ENCODE data around the gene COL20A1. TPM values are rescaled to one million over a fixed set of nuclear protein-coding genes. Genes with fewer than 3 reads are reported as not detected.

The COL20A1 gene
- not detected in 2 replicates for total RNA-seq
- total RNA-seq (2013), result 0.12 TPM
- polyA plus RNA-seq, result not detected in 2 replicates
- not detected in 2 replicates for polyA minus RNA-seq

DNA sequence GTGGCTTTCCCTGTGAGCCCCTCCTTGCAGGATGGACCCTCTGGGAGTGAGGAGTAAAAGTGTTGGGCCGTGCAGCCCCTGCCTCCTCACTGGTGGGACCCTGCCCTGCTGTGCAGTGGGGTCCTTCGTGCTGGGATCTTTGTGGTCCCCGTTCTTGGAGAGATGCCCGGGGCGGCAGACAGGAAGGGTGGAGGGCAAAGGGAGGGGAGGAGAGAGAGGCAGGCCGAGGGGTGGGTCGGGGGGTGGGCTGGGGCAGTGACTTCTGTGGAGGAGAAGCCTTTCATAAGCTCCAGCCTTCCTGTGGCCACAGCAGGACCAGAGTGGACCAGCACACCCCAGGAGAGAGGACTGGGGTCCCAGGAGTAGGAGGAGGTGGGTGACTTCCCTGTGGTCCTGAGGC, at the start of gene COL20A1:
COL20A1 (plus strand) TSS at position 283 of the 400 bp plus-strand sequence. CDS start 1,922 bp downstream, outside the sequence.
- Histone ChIP-seq H2AFZ (ENCODE audit: insufficient read depth, low read depth, low read length, poor library complexity, severe bottlenecking) (no peak within 1 kb of the TSS), H3K27ac (ENCODE audit: low read length in 2 of 2) (no peak within 1 kb of the TSS), H3K4me3 (ENCODE audit: control extremely low read depth in 1 of 5, extremely low read depth in 1 of 5, insufficient read depth in 1 of 5, low read depth in 2 of 5, low read length in 4 of 5) (no peak within 1 kb of the TSS), H3K9ac (ENCODE audit: low read length) (no peak within 1 kb of the TSS), H3K27me3 (replicated peaks in 1 of 4; ENCODE audit: control extremely low read depth in 1 of 4, control insufficient read depth in 3 of 4, insufficient read depth in 4 of 4, low read length in 3 of 4) (peaks cover 0 to 27% (median 0%) of the 10 kb centered on the region in 4 experiments), H3K79me2 (ENCODE audit: control insufficient read depth, insufficient read depth, low read length) (no peaks in the 10 kb centered on the region), H4K20me1 (ENCODE audit: control insufficient read depth, insufficient read depth, low read length, poor library complexity, severe bottlenecking) (no peaks in the 10 kb centered on the region), H3K4me1 (ENCODE audit: control insufficient read depth in 2 of 2, insufficient read depth in 2 of 2, low read length in 2 of 2) (no peaks in the 10 kb centered on the region), H3K9me3 (ENCODE audit: control extremely low read depth in 1 of 3, control insufficient read depth in 2 of 3, insufficient read depth in 1 of 3, low read length in 2 of 3) (no peaks in the 10 kb centered on the region), H3K36me3 (replicated peaks in 1 of 2; ENCODE audit: control extremely low read depth in 1 of 2, control insufficient read depth in 1 of 2, extremely low read depth in 1 of 2, insufficient read depth in 2 of 2, low read length in 1 of 2) (peaks cover 0 to 3% of the 10 kb centered on the region in 2 experiments), H3K4me2 (replicated peaks; ENCODE audit: low read depth, low read length, poor library complexity, severe bottlenecking) (no peak within 1 kb of the TSS)
- Mint-ChIP-seq H3K27ac (no peak within 1 kb of the TSS), H3K4me3 (no peak within 1 kb of the TSS), H3K27me3 (peaks cover 13% of the 10 kb centered on the region), H3K9me3 (ENCODE audit: insufficient read depth) (no peaks in the 10 kb centered on the region), H3K4me1 (no peaks in the 10 kb centered on the region)
- CTCF ChIA-PET, result interaction anchor here (1.3 kb wide), 1 partner anchor 16 kb away, joined by 3 read pairs; no protein-coding TSS in a partner anchor
- POLR2A ChIA-PET, result no interaction called here
- DNase-seq (no peak), ATAC-seq (ENCODE audit: low read depth) (no peak)
- 25% methylated on average over 3 of the region's 7 CpGs for WGBS (ENCODE audit: insufficient coverage)
- intact Hi-C loops (cut with micrococcal nuclease), result no loop called here
- TF ChIP-seq CTCF (IDR thresholded peaks at IDR 0.05), result no peak
- TF ChIP-seq EZH2 (IDR thresholded peaks at IDR 0.05; ENCODE audit: borderline replicate concordance, insufficient read depth, low read depth, low read length, poor library complexity, severe bottlenecking), result no peak

GRCh38 chr20:63243604-63244247, 49.3 kb upstream of the COL20A1 start:
- Histone ChIP-seq H3K27me3 (replicated peaks in 1 of 4; ENCODE audit: control extremely low read depth in 1 of 4, control insufficient read depth in 3 of 4, insufficient read depth in 4 of 4, low read length in 3 of 4) (peaks cover 0 to 22% (median 3%) of the 10 kb centered on the region in 4 experiments), H3K9me3 (ENCODE audit: control extremely low read depth in 1 of 3, control insufficient read depth in 2 of 3, insufficient read depth in 1 of 3, low read length in 2 of 3) (no peaks in the 10 kb centered on the region), H3K4me1 (ENCODE audit: control insufficient read depth in 2 of 2, insufficient read depth in 2 of 2, low read length in 2 of 2) (peaks cover 3 to 5% of the 10 kb centered on the region in 2 donors), H3K79me2 (ENCODE audit: control insufficient read depth, insufficient read depth, low read length) (no peaks in the 10 kb centered on the region), H3K4me2 (replicated peaks; ENCODE audit: low read depth, low read length, poor library complexity, severe bottlenecking) (no peak overlapping the region), H4K20me1 (ENCODE audit: control insufficient read depth, insufficient read depth, low read length, poor library complexity, severe bottlenecking) (no peaks in the 10 kb centered on the region), H3K27ac (ENCODE audit: low read length in 2 of 2) (no peak overlapping the region), H3K9ac (ENCODE audit: low read length) (no peak overlapping the region), H3K36me3 (replicated peaks in 1 of 2; ENCODE audit: control extremely low read depth in 1 of 2, control insufficient read depth in 1 of 2, extremely low read depth in 1 of 2, insufficient read depth in 2 of 2, low read length in 1 of 2) (no peaks in the 10 kb centered on the region), H3K4me3 (ENCODE audit: control extremely low read depth in 1 of 5, extremely low read depth in 1 of 5, insufficient read depth in 1 of 5, low read depth in 2 of 5, low read length in 4 of 5) (no peak overlapping the region), H2AFZ (ENCODE audit: insufficient read depth, low read depth, low read length, poor library complexity, severe bottlenecking) (no peak overlapping the region)
- peaks cover 18% of the 10 kb centered on the region for H3K27me3 Mint-ChIP-seq
- H3K27ac Mint-ChIP-seq, result no peak overlapping the region
- H3K9me3 Mint-ChIP-seq (ENCODE audit: insufficient read depth), result no peaks in the 10 kb centered on the region
- intact Hi-C loops (cut with micrococcal nuclease), result no loop called here
- WGBS (ENCODE audit: insufficient coverage), result 86% methylated on average over 25 of the region's 25 CpGs
- TF ChIP-seq CTCF (IDR thresholded peaks at IDR 0.05) (no peak), EZH2 (IDR thresholded peaks at IDR 0.05; ENCODE audit: borderline replicate concordance, insufficient read depth, low read depth, low read length, poor library complexity, severe bottlenecking) (no peak)
- ChIA-PET CTCF (no interaction called here), POLR2A (no interaction called here)
- H3K4me3 Mint-ChIP-seq, result no peak overlapping the region
- DNase-seq, result no peak
- ATAC-seq (ENCODE audit: low read depth), result no peak
- no peaks in the 10 kb centered on the region for H3K4me1 Mint-ChIP-seq

Measured in B cell (primary cell).